Heart left ventricle (tissue), 13 donors: Measurements from ENCODE around the gene ABCC1.

ENCODE experiments used
- POLR2A ChIP-seq, 2 donors: fragments of 450-650 bp; IDR thresholded peaks; one replicate each; pipeline ENCODE4 v1.6.1; 2017; ENCODE audit warnings: antibody characterized with exemption in 2 of 2, mild to moderate bottlenecking in 2 of 2, moderate library complexity in 2 of 2
- TF ChIP-seq, protein P1 (sequence below), 12 donors: fragments of 200-600 bp; sonication (generic) in 4 of 12; IDR thresholded peaks; one replicate each; pipeline versions ENCODE4 v1.5.0 to v1.8.0; 2018 to 2022; ENCODE audit warnings: antibody characterized with exemption in 12 of 12, mild to moderate bottlenecking in 5 of 12
- donor health status: ischemic (EF 13 %, LVEDD 7.1; RV severe dilation, severe dysfunction).
- donor health status: DM: no; HTN: yes; CAD: no.
- donor health status: DM: no; HTN: no; CAD: no.
- donor health status: ischemic (EF 25% LVEDD 6.9; RV normal size, moderate dysfunction).
- donor health status: ischemic (EF 25% LVEDD 5.7; RV mildly dilated, moderate dysfunction).
- donor health status: ischemic (EF 35%, LVEDD 5.7; RV mildly dilated, moderate dysfunction).
- donor health status: nonischemic (EF 11% LVEDD 7.7; RV severe dilation, severe dysfunction).
- donor health status: DM: yes; HTN: yes; CAD: no.
- donor health status: PGD.
- donor health status: ischemic (EF 29% LVEDD 5.4; RV normal size, mild dysfunction).
- donor health status: nonischemic (EF 23%, LVEDD 6.1; RV moderate dilation, normal function).

DNA sequence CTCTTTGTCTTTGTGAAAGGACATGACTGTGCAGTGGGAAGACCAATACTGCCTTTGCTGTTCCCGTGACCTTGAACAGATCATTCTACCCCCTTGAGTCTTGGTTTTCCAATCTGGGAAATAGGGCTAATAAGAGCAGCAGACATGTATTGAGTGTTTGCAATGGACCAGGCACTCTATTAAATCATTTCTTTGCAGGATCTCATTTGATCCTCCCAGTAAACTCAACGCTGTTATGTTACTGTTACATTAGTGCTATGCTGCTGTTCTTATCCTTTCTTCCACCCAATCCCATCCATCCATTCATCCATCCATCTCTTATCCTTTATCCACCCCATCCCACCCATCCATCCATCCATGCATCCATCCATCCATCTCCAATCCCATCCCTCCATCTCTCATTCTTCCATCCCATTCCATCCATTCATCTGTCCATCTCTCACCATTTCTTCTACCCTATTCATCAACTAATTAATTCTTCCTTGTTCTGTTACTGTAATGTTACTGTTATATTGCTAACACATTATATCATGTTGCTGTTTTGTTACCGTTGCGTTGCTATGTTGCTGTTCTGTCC lies 208.8 kb downstream of the ABCC1 start:
- TF ChIP-seq, protein P1, sequence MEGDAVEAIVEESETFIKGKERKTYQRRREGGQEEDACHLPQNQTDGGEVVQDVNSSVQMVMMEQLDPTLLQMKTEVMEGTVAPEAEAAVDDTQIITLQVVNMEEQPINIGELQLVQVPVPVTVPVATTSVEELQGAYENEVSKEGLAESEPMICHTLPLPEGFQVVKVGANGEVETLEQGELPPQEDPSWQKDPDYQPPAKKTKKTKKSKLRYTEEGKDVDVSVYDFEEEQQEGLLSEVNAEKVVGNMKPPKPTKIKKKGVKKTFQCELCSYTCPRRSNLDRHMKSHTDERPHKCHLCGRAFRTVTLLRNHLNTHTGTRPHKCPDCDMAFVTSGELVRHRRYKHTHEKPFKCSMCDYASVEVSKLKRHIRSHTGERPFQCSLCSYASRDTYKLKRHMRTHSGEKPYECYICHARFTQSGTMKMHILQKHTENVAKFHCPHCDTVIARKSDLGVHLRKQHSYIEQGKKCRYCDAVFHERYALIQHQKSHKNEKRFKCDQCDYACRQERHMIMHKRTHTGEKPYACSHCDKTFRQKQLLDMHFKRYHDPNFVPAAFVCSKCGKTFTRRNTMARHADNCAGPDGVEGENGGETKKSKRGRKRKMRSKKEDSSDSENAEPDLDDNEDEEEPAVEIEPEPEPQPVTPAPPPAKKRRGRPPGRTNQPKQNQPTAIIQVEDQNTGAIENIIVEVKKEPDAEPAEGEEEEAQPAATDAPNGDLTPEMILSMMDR (IDR thresholded peaks at IDR 0.05), result no peak
- no peak for TF ChIP-seq POLR2A (IDR thresholded peaks at IDR 0.05)
